Effector memory CD8-positive, alpha-beta T cell (primary cell): Measurements from ENCODE around the gene EPHB1.

ENCODE experiments used
- ATAC-seq: fragments of 150-1000 bp; cut with Tn5 transposase; replicated peaks from 2 replicates; pipeline ENCODE4 v1.10.0; 2021; ENCODE audit warnings: mild to moderate bottlenecking, moderate library complexity
- DNase-seq, 3 experiments: peaks; one replicate each; pipeline ENCODE4 v3.0.0; 2021
- H3K27ac Mint-ChIP-seq, 2 donors: one replicate each; pipeline ENCODE4 v1.8.0; 2022; ENCODE audit warnings: mild to moderate bottlenecking in 2 of 2, mixed read lengths in 2 of 2, moderate library complexity in 2 of 2
- H3K27me3 Mint-ChIP-seq, 2 donors: one replicate each; pipeline ENCODE4 v1.8.0; 2022; ENCODE audit warnings: mixed read lengths in 2 of 2
- H3K36me3 Mint-ChIP-seq: one replicate; pipeline ENCODE4 v1.8.0; 2022; ENCODE audit warnings: mild to moderate bottlenecking, moderate library complexity, mixed read lengths; ENCODE audit not compliant: insufficient read depth
- H3K4me1 Mint-ChIP-seq, 2 donors: one replicate each; pipeline ENCODE4 v1.8.0; 2022; ENCODE audit warnings: low read depth in 2 of 2, mixed read lengths in 2 of 2
- H3K4me3 Mint-ChIP-seq, 2 donors: one replicate each; pipeline ENCODE4 v1.8.0; 2022; ENCODE audit warnings: mild to moderate bottlenecking in 2 of 2, mixed read lengths in 2 of 2, moderate library complexity in 2 of 2
- H3K9me3 Mint-ChIP-seq, 2 donors: one replicate each; pipeline ENCODE4 v1.8.0; 2022; ENCODE audit warnings: mixed read lengths in 2 of 2

EPHB1 gene

GRCh38 chr3:134804508-134805480 is 9.7 kb downstream of the EPHB1 start:
- H3K4me1 Mint-ChIP-seq = no peaks in the 10 kb centered on the region
- H3K27me3 Mint-ChIP-seq = peaks cover 5 to 10% of the 10 kb centered on the region in 2 donors
- H3K9me3 Mint-ChIP-seq = peaks cover 0 to 6% of the 10 kb centered on the region in 2 donors
- no peak overlapping the region for H3K4me3 Mint-ChIP-seq
- no peak for ATAC-seq
- H3K36me3 Mint-ChIP-seq = no peaks in the 10 kb centered on the region
- no peak overlapping the region for H3K27ac Mint-ChIP-seq
- no peak for DNase-seq

- DNase-seq (no peak), ATAC-seq (no peak)
- Mint-ChIP-seq H3K27ac (no peak overlapping the region), H3K4me3 (no peak overlapping the region), H3K27me3 (peaks cover 5 to 10% of the 10 kb centered on the region in 2 donors), H3K4me1 (no peaks in the 10 kb centered on the region), H3K9me3 (peaks cover 0 to 6% of the 10 kb centered on the region in 2 donors), H3K36me3 (no peaks in the 10 kb centered on the region)
Measured at GRCh38 chr3:134807189-134807588, 12.1 kb downstream of the EPHB1 start.

- DNase-seq = no peak
- peaks cover 5 to 10% of the 10 kb centered on the region in 2 donors for H3K27me3 Mint-ChIP-seq
- no peak overlapping the region for H3K4me3 Mint-ChIP-seq
- no peaks in the 10 kb centered on the region for H3K4me1 Mint-ChIP-seq
- ATAC-seq = no peak
- peaks cover 0 to 6% of the 10 kb centered on the region in 2 donors for H3K9me3 Mint-ChIP-seq
- H3K27ac Mint-ChIP-seq = no peak overlapping the region
- H3K36me3 Mint-ChIP-seq = no peaks in the 10 kb centered on the region
Measured at GRCh38 chr3:134808835-134809234, 13.8 kb downstream of the EPHB1 start.

DNA sequence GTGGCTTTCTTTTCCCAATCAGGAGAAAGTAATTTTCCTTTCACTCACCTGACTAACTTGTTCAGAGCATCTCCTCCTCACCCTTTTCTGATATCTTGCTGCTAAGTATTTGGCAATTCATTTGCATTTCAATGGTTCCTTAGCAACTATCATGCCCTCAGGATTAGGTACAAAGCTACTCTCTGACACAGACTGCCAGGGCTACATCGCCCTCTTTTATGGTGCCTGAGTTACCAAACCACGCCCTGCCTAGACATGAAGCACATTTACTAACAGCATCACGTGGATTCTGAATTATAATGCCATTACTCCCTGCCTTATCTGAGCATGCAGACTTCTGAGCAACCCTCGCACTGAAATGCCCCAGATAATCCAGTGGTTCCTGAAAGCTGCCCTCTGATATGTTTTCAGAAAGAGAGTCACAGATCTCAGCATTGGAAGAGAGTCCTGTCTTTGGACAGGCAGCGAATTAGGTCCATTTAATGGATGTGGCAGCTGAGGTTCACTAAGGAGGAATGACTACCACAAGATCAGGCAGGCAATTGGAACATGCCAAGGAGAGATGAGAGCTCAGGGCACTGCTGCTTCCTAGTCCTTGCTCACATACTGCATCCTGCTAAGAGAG is 14.5 kb downstream of the EPHB1 start:
- Mint-ChIP-seq H3K27ac (no peak overlapping the region), H3K9me3 (peaks cover 0 to 3% of the 10 kb centered on the region in 2 donors), H3K27me3 (peaks cover 5 to 10% of the 10 kb centered on the region in 2 donors), H3K36me3 (peaks cover 3% of the 10 kb centered on the region), H3K4me1 (no peaks in the 10 kb centered on the region), H3K4me3 (no peak overlapping the region)
- DNase-seq (no peak), ATAC-seq (no peak)

DNA sequence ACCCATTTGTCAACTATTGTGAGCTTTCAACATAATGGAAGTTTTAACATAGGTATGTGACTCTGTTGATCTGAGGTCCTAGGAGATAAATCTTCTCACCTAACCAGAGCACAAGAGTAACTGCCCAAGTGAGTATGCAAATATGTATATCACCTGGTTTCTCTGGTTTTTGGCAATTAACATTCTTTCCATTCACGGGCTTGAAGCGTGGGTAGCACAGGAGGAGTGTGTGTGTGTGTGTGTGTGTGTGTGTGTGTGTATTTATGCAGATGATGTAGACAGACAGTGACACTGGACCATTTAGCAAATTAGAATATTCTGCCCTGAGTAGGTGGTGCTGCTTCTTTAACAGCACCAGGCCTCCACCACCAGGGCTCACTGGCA is 15.0 kb downstream of the EPHB1 start:
- Mint-ChIP-seq H3K27me3 (peaks cover 5 to 10% of the 10 kb centered on the region in 2 donors), H3K27ac (no peak overlapping the region), H3K4me3 (no peak overlapping the region), H3K4me1 (no peaks in the 10 kb centered on the region), H3K9me3 (no peaks in the 10 kb centered on the region), H3K36me3 (peaks cover 3% of the 10 kb centered on the region)
- DNase-seq = no peak
- no peak for ATAC-seq

GRCh38 chr3:134810850-134811249 is 15.8 kb downstream of the EPHB1 start:
- no peak for ATAC-seq
- Mint-ChIP-seq H3K36me3 (peaks cover 3% of the 10 kb centered on the region), H3K27me3 (peaks cover under 1 to 5% of the 10 kb centered on the region in 2 donors), H3K4me1 (no peaks in the 10 kb centered on the region), H3K4me3 (no peak overlapping the region), H3K27ac (no peak overlapping the region), H3K9me3 (no peaks in the 10 kb centered on the region)
- no peak for DNase-seq

DNA sequence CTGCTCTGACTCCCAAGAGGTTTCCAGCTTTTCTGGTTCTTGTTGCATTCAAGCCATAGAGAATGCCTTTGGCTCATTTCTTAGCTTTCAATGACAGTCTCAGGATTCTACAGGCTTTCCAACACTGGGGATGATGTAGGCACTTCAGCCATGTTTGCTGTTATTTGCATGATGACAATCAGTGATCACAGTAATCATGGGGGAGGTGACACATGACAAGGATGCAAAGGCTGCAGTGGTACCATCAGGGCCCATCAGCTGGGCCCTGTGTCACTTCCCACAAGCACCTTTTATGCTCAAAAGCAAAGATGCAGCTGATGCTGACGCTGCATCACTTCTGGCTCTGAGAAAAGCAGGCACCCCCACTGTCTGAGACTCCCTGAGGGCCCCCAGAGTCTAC is 18.6 kb downstream of the EPHB1 start:
- Mint-ChIP-seq H3K27ac (no peak overlapping the region), H3K9me3 (no peaks in the 10 kb centered on the region), H3K4me3 (no peak overlapping the region), H3K36me3 (peaks cover 3% of the 10 kb centered on the region), H3K4me1 (no peaks in the 10 kb centered on the region), H3K27me3 (no peaks in the 10 kb centered on the region)
- DNase-seq (no peak), ATAC-seq (no peak)

- Mint-ChIP-seq H3K4me1 (no peaks in the 10 kb centered on the region), H3K27ac (no peak overlapping the region), H3K4me3 (no peak overlapping the region), H3K27me3 (peaks cover 0 to 10% of the 10 kb centered on the region in 2 donors), H3K9me3 (no peaks in the 10 kb centered on the region), H3K36me3 (peaks cover 3% of the 10 kb centered on the region)
- DNase-seq (no peak), ATAC-seq (no peak)
Measured at GRCh38 chr3:134815519-134815918, 20.5 kb downstream of the EPHB1 start.

DNA sequence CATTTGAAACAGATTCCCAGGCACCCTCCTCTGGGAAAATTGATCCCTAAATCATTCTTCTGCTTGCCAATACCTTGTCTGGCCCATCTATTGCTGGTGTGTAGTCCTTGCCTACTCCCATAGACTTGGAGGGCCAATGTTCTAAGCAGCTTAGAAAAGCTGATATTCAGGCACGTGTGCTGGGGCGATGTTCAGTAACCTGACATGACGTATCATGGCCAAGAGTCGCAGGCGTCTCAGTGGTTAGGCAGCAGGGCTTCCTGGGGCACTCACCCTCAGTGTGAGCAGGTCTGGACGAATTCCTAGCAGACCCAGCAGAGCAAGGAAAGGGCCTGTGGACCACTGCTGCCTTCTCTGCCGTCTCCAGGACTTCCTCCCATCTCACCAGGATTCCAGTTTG is 21.6 kb downstream of the EPHB1 start:
- no peak for ATAC-seq
- Mint-ChIP-seq H3K9me3 (no peaks in the 10 kb centered on the region), H3K27ac (no peak overlapping the region), H3K4me3 (no peak overlapping the region), H3K27me3 (peaks cover 0 to 10% of the 10 kb centered on the region in 2 donors), H3K4me1 (no peaks in the 10 kb centered on the region), H3K36me3 (peaks cover 3% of the 10 kb centered on the region)
- DNase-seq = no peak

- H3K4me1 Mint-ChIP-seq = no peaks in the 10 kb centered on the region
- peaks cover 3% of the 10 kb centered on the region for H3K36me3 Mint-ChIP-seq
- no peak for ATAC-seq
- no peak for DNase-seq
- H3K27ac Mint-ChIP-seq = no peak overlapping the region
- no peak overlapping the region for H3K4me3 Mint-ChIP-seq
- H3K27me3 Mint-ChIP-seq = peaks cover 0 to 10% of the 10 kb centered on the region in 2 donors
- no peaks in the 10 kb centered on the region for H3K9me3 Mint-ChIP-seq
Measured at GRCh38 chr3:134817297-134817696, 22.2 kb downstream of the EPHB1 start.

DNA sequence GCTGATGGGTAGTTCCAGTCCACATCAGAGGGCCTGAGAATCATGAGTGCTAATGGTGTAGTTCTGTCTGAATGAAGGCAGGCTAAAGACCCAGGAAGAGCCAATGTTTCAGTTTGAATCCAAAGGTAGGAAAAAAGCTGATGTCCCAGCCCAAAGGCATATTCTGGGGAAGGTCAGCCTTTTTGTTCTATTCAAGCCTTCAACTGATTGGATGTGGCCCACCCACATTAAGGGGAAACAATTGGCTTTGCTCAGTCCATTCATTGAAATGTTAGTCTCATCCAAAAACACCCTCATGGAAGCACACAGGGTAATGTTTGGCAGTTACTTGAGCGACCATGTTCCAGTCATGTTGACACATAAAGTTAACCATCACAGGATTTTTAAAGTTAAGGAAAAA is 25.9 kb downstream of the EPHB1 start:
- DNase-seq = no peak
- H3K4me1 Mint-ChIP-seq = no peaks in the 10 kb centered on the region
- no peak overlapping the region for H3K27ac Mint-ChIP-seq
- H3K9me3 Mint-ChIP-seq = no peaks in the 10 kb centered on the region
- ATAC-seq = no peak
- H3K4me3 Mint-ChIP-seq = no peak overlapping the region
- H3K27me3 Mint-ChIP-seq = peaks cover 0 to 10% of the 10 kb centered on the region in 2 donors
- H3K36me3 Mint-ChIP-seq = no peaks in the 10 kb centered on the region

DNA sequence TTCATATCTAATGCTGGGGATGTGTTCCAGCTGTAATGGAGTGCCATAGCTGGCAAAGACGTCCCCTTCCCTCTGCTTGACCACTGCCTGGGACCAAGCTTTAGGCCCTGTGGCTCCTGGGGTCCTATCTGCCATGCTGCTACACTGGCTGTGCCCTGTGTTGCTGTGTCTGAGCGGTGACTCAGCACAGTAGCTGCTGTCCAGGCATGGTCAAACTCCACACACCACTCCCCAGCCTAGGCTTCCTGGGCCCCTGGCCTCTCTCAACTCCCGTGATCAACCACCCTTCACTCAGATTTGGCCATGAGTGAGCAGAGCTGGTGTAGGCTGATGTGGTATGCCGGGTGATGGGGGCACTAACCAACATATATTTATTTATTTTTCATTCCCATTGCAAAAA is 27.0 kb downstream of the EPHB1 start:
- Mint-ChIP-seq H3K4me1 (no peaks in the 10 kb centered on the region), H3K27me3 (peaks cover 0 to 10% of the 10 kb centered on the region in 2 donors), H3K4me3 (no peak overlapping the region), H3K9me3 (no peaks in the 10 kb centered on the region), H3K27ac (no peak overlapping the region), H3K36me3 (no peaks in the 10 kb centered on the region)
- DNase-seq (no peak), ATAC-seq (no peak)

- Mint-ChIP-seq H3K9me3 (no peaks in the 10 kb centered on the region), H3K4me3 (no peak overlapping the region), H3K36me3 (no peaks in the 10 kb centered on the region), H3K27me3 (peaks cover 0 to 10% of the 10 kb centered on the region in 2 donors), H3K27ac (no peak overlapping the region), H3K4me1 (no peaks in the 10 kb centered on the region)
- DNase-seq (no peak), ATAC-seq (no peak)
Measured at GRCh38 chr3:134823679-134824078, 28.6 kb downstream of the EPHB1 start.

GRCh38 chr3:134824791-134825190 is 29.7 kb downstream of the EPHB1 start:
- Mint-ChIP-seq H3K4me1 (no peaks in the 10 kb centered on the region), H3K27me3 (peaks cover 0 to 6% of the 10 kb centered on the region in 2 donors), H3K36me3 (no peaks in the 10 kb centered on the region), H3K9me3 (no peaks in the 10 kb centered on the region), H3K27ac (no peak overlapping the region), H3K4me3 (no peak overlapping the region)
- ATAC-seq (no peak), DNase-seq (no peak)
